H9 (cell line): ENCODE results near the gene SULT1A1. TPM values are rescaled to one million over a fixed set of nuclear protein-coding genes. Genes with fewer than 3 reads are reported as not detected.
"Not testable (repeated sequence)": the region's sequence is repeated elsewhere in the genome, so short reads cannot be mapped to it uniquely, and the experiment has no call there.

Experiments used
- DNase-seq: peaks from one replicate; pipeline ENCODE4 v3.0.0-alpha.2; 2017
- H2AFZ ChIP-seq: one replicate; pipeline ENCODE4 v1.6.1; 2013; ENCODE audit warnings: mild to moderate bottlenecking, low read length, control low read depth, moderate library complexity
- H2AK5ac ChIP-seq: 2 replicates; pipeline ENCODE4 v1.6.1; 2013; ENCODE audit warnings: low read length, control low read depth, mixed read lengths; ENCODE audit not compliant: insufficient read length
- H2BK120ac ChIP-seq: one replicate; pipeline ENCODE4 v1.6.1; 2013; ENCODE audit warnings: low read depth, mild to moderate bottlenecking, low read length, control low read depth, inconsistent platforms; ENCODE audit not compliant: poor library complexity, severe bottlenecking
- H2BK12ac ChIP-seq: 2 replicates; pipeline ENCODE4 v1.6.1; 2013; ENCODE audit warnings: low read length, control low read depth, mixed read lengths, low read depth; ENCODE audit not compliant: insufficient read length
- H2BK15ac ChIP-seq: 2 replicates; pipeline ENCODE4 v1.6.1; 2013; ENCODE audit warnings: low read depth, low read length, control low read depth
- H2BK20ac ChIP-seq: one replicate; pipeline ENCODE4 v1.6.1; 2013; ENCODE audit warnings: low read depth, mild to moderate bottlenecking, low read length, control low read depth, inconsistent platforms; ENCODE audit not compliant: poor library complexity, severe bottlenecking
- H2BK5ac ChIP-seq: 2 replicates; pipeline ENCODE4 v1.6.1; 2013; ENCODE audit warnings: low read length, control low read depth, mixed read lengths; ENCODE audit not compliant: insufficient read length
- H3K14ac ChIP-seq: 2 replicates; pipeline ENCODE4 v1.6.1; 2013; ENCODE audit warnings: low read length, control low read depth; ENCODE audit not compliant: insufficient read depth
- H3K18ac ChIP-seq: 2 replicates; pipeline ENCODE4 v1.6.1; 2013; ENCODE audit warnings: low read depth, mild to moderate bottlenecking, mixed read lengths, low read length, control low read depth; ENCODE audit not compliant: insufficient read length
- H3K23ac ChIP-seq: 2 replicates; pipeline ENCODE4 v1.6.1; 2013; ENCODE audit warnings: low read length, control low read depth, mixed read lengths, low read depth; ENCODE audit not compliant: insufficient read length
- H3K23me2 ChIP-seq: 2 replicates; pipeline ENCODE4 v1.6.1; 2013; ENCODE audit warnings: low read depth, mild to moderate bottlenecking, mixed read lengths, low read length, control low read depth; ENCODE audit not compliant: insufficient read length, poor library complexity, severe bottlenecking
- H3K27ac ChIP-seq: 2 replicates; pipeline ENCODE4 v1.5.1; 2013; ENCODE audit warnings: low read length, control low read depth, mixed read lengths, low read depth; ENCODE audit not compliant: insufficient read length
- H3K27me3 ChIP-seq: 2 replicates; pipeline ENCODE4 v1.6.1; 2013; ENCODE audit warnings: low read length, control low read depth, inconsistent platforms; ENCODE audit not compliant: insufficient read depth
- H3K4ac ChIP-seq: 2 replicates; pipeline ENCODE4 v1.6.1; 2013; ENCODE audit warnings: low read depth, mild to moderate bottlenecking, control low read depth, inconsistent platforms, low read length, moderate library complexity
- H3K4me1 ChIP-seq: 2 replicates; pipeline ENCODE4 v1.6.1; 2013; ENCODE audit warnings: low read length, control low read depth, inconsistent platforms; ENCODE audit not compliant: insufficient read depth
- H3K4me2 ChIP-seq: 2 replicates; pipeline ENCODE4 v1.6.1; 2013; ENCODE audit warnings: low read length, control low read depth, mixed read lengths; ENCODE audit not compliant: insufficient read length, insufficient read depth
- H3K56ac ChIP-seq: 2 replicates; pipeline ENCODE4 v1.6.1; 2013; ENCODE audit warnings: low read depth, mild to moderate bottlenecking, mixed read lengths, low read length, control low read depth; ENCODE audit not compliant: insufficient read length
- H3K79me1 ChIP-seq: 2 replicates; pipeline ENCODE4 v1.6.1; 2013; ENCODE audit warnings: low read depth, mild to moderate bottlenecking, moderate library complexity, low read length, control low read depth, inconsistent platforms; ENCODE audit not compliant: insufficient read depth, poor library complexity, severe bottlenecking
- H3K79me2 ChIP-seq: 2 replicates; pipeline ENCODE4 v1.6.1; 2013; ENCODE audit warnings: low read length, control low read depth, inconsistent platforms; ENCODE audit not compliant: insufficient read depth
- H3K9ac ChIP-seq: 2 replicates; pipeline ENCODE4 v1.6.1; 2013; ENCODE audit warnings: low read length, control low read depth, mixed read lengths; ENCODE audit not compliant: insufficient read length; ENCODE audit errors: extremely low read depth
- H3K9me3 ChIP-seq: one replicate; pipeline ENCODE4 v1.6.1; 2013; ENCODE audit warnings: low read depth, low read length, inconsistent platforms; ENCODE audit not compliant: control insufficient read depth
- H3T11ph ChIP-seq: one replicate; pipeline ENCODE4 v1.6.1; 2013; ENCODE audit warnings: mild to moderate bottlenecking, low read length, control low read depth, inconsistent platforms
- H4K20me1 ChIP-seq: one replicate; pipeline ENCODE4 v1.6.1; 2013; ENCODE audit not compliant: control insufficient read depth, insufficient read length, insufficient read depth
- H4K5ac ChIP-seq: 2 replicates; pipeline ENCODE4 v1.6.1; 2013; ENCODE audit warnings: low read depth, mild to moderate bottlenecking, mixed read lengths, low read length, control low read depth; ENCODE audit not compliant: insufficient read length
- H4K8ac ChIP-seq: replicated peaks from 2 replicates; pipeline ENCODE4 v1.6.1; 2013; ENCODE audit warnings: low read length, control low read depth, mixed read lengths, low read depth; ENCODE audit not compliant: insufficient read length
- H4K91ac ChIP-seq: 2 replicates; pipeline ENCODE4 v1.6.1; 2013; ENCODE audit warnings: low read depth, mild to moderate bottlenecking, moderate library complexity, mixed read lengths, low read length, control low read depth; ENCODE audit not compliant: insufficient read length
- H3K27ac Mint-ChIP-seq, 3 experiments: 2 replicates in 2 of 3; 3 replicates in 1 of 3; pipeline ENCODE4 v1.8.0; 2020 to 2021; ENCODE audit warnings: mixed read lengths in 3 of 3, mild to moderate bottlenecking in 1 of 3, moderate library complexity in 1 of 3
- H3K27me3 Mint-ChIP-seq: 2 replicates; pipeline ENCODE4 v1.8.0; 2021; ENCODE audit warnings: low read depth, mild to moderate bottlenecking, moderate library complexity, mixed read lengths
- H3K36me3 Mint-ChIP-seq, 3 experiments: 2 replicates in 2 of 3; 3 replicates in 1 of 3; pipeline ENCODE4 v1.8.0; 2020 to 2021; ENCODE audit warnings: low read depth in 3 of 3, mixed read lengths in 3 of 3; ENCODE audit not compliant: insufficient read depth in 1 of 3
- H3K4me1 Mint-ChIP-seq, 2 experiments: 2 replicates each; pipeline ENCODE4 v1.8.0; 2020; ENCODE audit warnings: mixed read lengths in 2 of 2
- H3K4me3 Mint-ChIP-seq, 2 experiments: 2 replicates in 1 of 2; 3 replicates in 1 of 2; pipeline ENCODE4 v1.8.0; 2020 to 2021; ENCODE audit warnings: mild to moderate bottlenecking in 2 of 2, mixed read lengths in 2 of 2, moderate library complexity in 1 of 2
- H3K9me3 Mint-ChIP-seq, 2 experiments: 2 replicates in 1 of 2; 3 replicates in 1 of 2; pipeline ENCODE4 v1.8.0; 2020; ENCODE audit warnings: mild to moderate bottlenecking in 2 of 2, mixed read lengths in 2 of 2, moderate library complexity in 1 of 2
- WGBS: extraction: QIAGEN DNeasy Blood & Tissue Kit; methylation state at CpG from one replicate; pipeline ENCODE4 v1.1.7; 2013; ENCODE audit warnings: missing lambda C conversion rate, low lambda C conversion rate, mixed read lengths; ENCODE audit not compliant: insufficient read length; ENCODE audit errors: extremely low coverage; 5-methylcytosine and 5-hydroxymethylcytosine counted together
- total RNA-seq: library from RNA; stranded (reverse); gene quantifications from 2 replicates; pipeline ENCODE4 v1.2.1, GENCODE V29; 2021

SULT1A1 gene
- total RNA-seq, 1 experiment from 2014 or later, result 4.8 TPM

GRCh38 chr16:28636093-28636823, 26.4 kb upstream of the SULT1A1 start:
- WGBS, result no CpG with 5 or more reads among the region's 5 CpGs
- H3K14ac ChIP-seq, H3K9me3 ChIP-seq, H3K56ac ChIP-seq, H3K4me2 ChIP-seq, H3K27me3 Mint-ChIP-seq, H2BK15ac ChIP-seq, H4K91ac ChIP-seq, H3K9ac ChIP-seq, H4K8ac ChIP-seq, H3K4me1 Mint-ChIP-seq, H4K20me1 ChIP-seq, H3K4ac ChIP-seq, H3K18ac ChIP-seq, H2BK20ac ChIP-seq, H3K79me2 ChIP-seq, H4K5ac ChIP-seq, H3K27me3 ChIP-seq, H3K79me1 ChIP-seq, H3K4me3 Mint-ChIP-seq, DNase-seq, H2BK12ac ChIP-seq, H3K23me2 ChIP-seq, H3K9me3 Mint-ChIP-seq, H2BK120ac ChIP-seq, H3K4me1 ChIP-seq, H3K27ac ChIP-seq, H3T11ph ChIP-seq, H2AFZ ChIP-seq, H3K27ac Mint-ChIP-seq, H2BK5ac ChIP-seq, H2AK5ac ChIP-seq, H3K36me3 Mint-ChIP-seq, H3K23ac ChIP-seq: not testable (repeated sequence)

- H3K27ac ChIP-seq, H3K4ac ChIP-seq, H2BK20ac ChIP-seq, H3K4me3 Mint-ChIP-seq, H3K4me2 ChIP-seq, H3T11ph ChIP-seq, H2BK15ac ChIP-seq, H3K14ac ChIP-seq, H3K9me3 Mint-ChIP-seq, H2BK5ac ChIP-seq, H3K79me1 ChIP-seq, H4K5ac ChIP-seq, H2AFZ ChIP-seq, H3K4me1 ChIP-seq, H4K20me1 ChIP-seq, H2BK120ac ChIP-seq, H3K27me3 Mint-ChIP-seq, DNase-seq, H3K36me3 Mint-ChIP-seq, H3K9ac ChIP-seq, H4K8ac ChIP-seq, H3K56ac ChIP-seq, H3K9me3 ChIP-seq, H2BK12ac ChIP-seq, H3K23ac ChIP-seq, H3K18ac ChIP-seq, H3K79me2 ChIP-seq, H3K23me2 ChIP-seq, H4K91ac ChIP-seq, H2AK5ac ChIP-seq, H3K27me3 ChIP-seq, H3K27ac Mint-ChIP-seq, H3K4me1 Mint-ChIP-seq: not testable (repeated sequence)
- no CpG with 5 or more reads among the region's 5 CpGs for WGBS
These were observed 21.1 kb upstream of the SULT1A1 start for GRCh38 chr16:28630905-28631304.
